Liver (tissue), 9 donors: Measurements from ENCODE around the gene PTPN9. TPM values are rescaled to one million over a fixed set of nuclear protein-coding genes. Genes with fewer than 3 reads are reported as not detected.
"Not testable (repeated sequence)": the region's sequence is repeated elsewhere in the genome, so short reads cannot be mapped to it uniquely, and the experiment has no call there.

Experiments
- DNase-seq: peaks from one replicate; pipeline ENCODE4 v3.0.0-alpha.2; 2017; ENCODE audit warnings: low spot score
- H3K27ac ChIP-seq, 2 donors: one replicate each; pipeline ENCODE4 v1.7.0; 2013; ENCODE audit warnings: inconsistent platforms in 2 of 2, low read length in 2 of 2, control low read depth in 1 of 2, low read depth in 1 of 2, mild to moderate bottlenecking in 1 of 2
- H3K27me3 ChIP-seq, 4 donors: one replicate each; pipeline versions ENCODE4 v1.6.1 to v1.7.0; 2013; ENCODE audit warnings: low read length in 3 of 4, inconsistent platforms in 1 of 4, mild to moderate bottlenecking in 1 of 4, moderate library complexity in 1 of 4; ENCODE audit not compliant: control insufficient read depth in 4 of 4, insufficient read depth in 4 of 4
- H3K36me3 ChIP-seq, 4 donors: one replicate each; pipeline versions ENCODE4 v1.6.1 to v1.7.0; 2013; ENCODE audit warnings: low read length in 3 of 4, mild to moderate bottlenecking in 3 of 4, low read depth in 1 of 4, moderate library complexity in 1 of 4; ENCODE audit not compliant: control insufficient read depth in 4 of 4, insufficient read depth in 3 of 4
- H3K4me1 ChIP-seq, 4 donors: one replicate each; pipeline versions ENCODE4 v1.6.1 to v1.7.0; 2013; ENCODE audit warnings: low read length in 3 of 4, mild to moderate bottlenecking in 3 of 4, moderate library complexity in 1 of 4; ENCODE audit not compliant: control insufficient read depth in 4 of 4, insufficient read depth in 4 of 4
- H3K4me3 ChIP-seq, 3 donors: one replicate each; pipeline versions ENCODE4 v1.6.1 to v1.7.0; 2013; ENCODE audit warnings: low read length in 3 of 3, control low read depth in 1 of 3, low read depth in 1 of 3, mild to moderate bottlenecking in 1 of 3
- H3K9ac ChIP-seq, 2 donors: one replicate each; pipeline ENCODE4 v1.7.0; 2013; ENCODE audit warnings: low read length in 2 of 2, mild to moderate bottlenecking in 2 of 2, moderate library complexity in 2 of 2, control low read depth in 1 of 2, low read depth in 1 of 2
- H3K9me3 ChIP-seq, 4 donors: one replicate each; pipeline versions ENCODE4 v1.6.1 to v1.7.0; 2013; ENCODE audit warnings: low read length in 3 of 4; ENCODE audit not compliant: control insufficient read depth in 4 of 4
- FOXA1 ChIP-seq: IDR thresholded peaks from 2 replicates; pipeline ENCODE4 v1.6.1; 2016; ENCODE audit warnings: antibody characterized with exemption
- FOXA2 ChIP-seq: IDR thresholded peaks from 2 replicates; pipeline ENCODE4 v1.6.1; 2016; ENCODE audit warnings: antibody characterized with exemption
- GABPA ChIP-seq, 2 donors: IDR thresholded peaks in 1 of 2; conservative IDR thresholded peaks in 1 of 2; 2 replicates each; pipeline ENCODE4 v1.6.1; 2016; ENCODE audit warnings: antibody characterized with exemption in 2 of 2, mild to moderate bottlenecking in 1 of 2, moderate library complexity in 1 of 2
- HNF4A ChIP-seq, 2 donors: conservative IDR thresholded peaks; 2 replicates each; pipeline ENCODE4 v1.6.1; 2016; ENCODE audit warnings: antibody characterized with exemption in 2 of 2, mild to moderate bottlenecking in 2 of 2
- HNF4G ChIP-seq: IDR thresholded peaks from 2 replicates; pipeline ENCODE4 v1.6.1; 2016; ENCODE audit warnings: antibody characterized with exemption
- NR2F2 ChIP-seq: IDR thresholded peaks from 2 replicates; pipeline ENCODE4 v1.6.1; 2016; ENCODE audit warnings: antibody characterized with exemption
- RAD21 ChIP-seq, 2 donors: IDR thresholded peaks; 2 replicates each; pipeline ENCODE4 v1.6.1; 2016; ENCODE audit warnings: antibody characterized with exemption in 2 of 2, mild to moderate bottlenecking in 2 of 2
- RXRA ChIP-seq, 2 donors: IDR thresholded peaks; 2 replicates each; pipeline ENCODE4 v1.6.1; 2017 to 2018; ENCODE audit warnings: antibody characterized with exemption in 2 of 2, mild to moderate bottlenecking in 1 of 2
- SP1 ChIP-seq: IDR thresholded peaks from 2 replicates; pipeline ENCODE4 v1.6.1; 2018; ENCODE audit warnings: antibody characterized with exemption, mild to moderate bottlenecking
- TAF1 ChIP-seq: conservative IDR thresholded peaks from 2 replicates; pipeline ENCODE4 v1.6.1; 2016; ENCODE audit warnings: antibody characterized with exemption, mild to moderate bottlenecking
- YY1 ChIP-seq: IDR thresholded peaks from 2 replicates; pipeline ENCODE4 v1.6.1; 2016; ENCODE audit warnings: antibody characterized with exemption, mild to moderate bottlenecking
- WGBS: extraction: QIAGEN DNeasy Blood & Tissue Kit; methylation state at CpG from one replicate; pipeline ENCODE4 v1.1.7; 2013; 5-methylcytosine and 5-hydroxymethylcytosine counted together
- polyA plus RNA-seq, 2 donors: library from polyadenylated mRNA; stranded (reverse) in 1 of 2; unstranded in 1 of 2; fragments of 200-250 nt in 1 of 2; fragments of >200 nt in 1 of 2; fragmentation: Nextera tagmentation in 1 of 2; extraction: Ambion mirVana in 1 of 2; gene quantifications; one replicate each; pipeline versions ENCODE4 v1.2.1 to v1.2.3, GENCODE V29; 2013 to 2015
- total RNA-seq, 2 donors: library from RNA; depleted of rRNA; stranded (reverse); fragments of >200 nt; gene quantifications; one replicate each; pipeline ENCODE4 v1.2.3, GENCODE V29; 2014
- TF ChIP-seq, protein P1 (sequence below): fragments of 150-350 bp; IDR thresholded peaks from 2 replicates; pipeline ENCODE4 v1.5.1; 2017; ENCODE audit warnings: improper control_type of control experiment, low read depth, low read length; ENCODE audit not compliant: missing input control
- TF ChIP-seq, protein P2 (sequence below): IDR thresholded peaks from 2 replicates; pipeline ENCODE4 v1.6.1; 2016; ENCODE audit warnings: antibody characterized with exemption
- TF ChIP-seq, protein P3 (sequence below): IDR thresholded peaks from 2 replicates; pipeline ENCODE4 v1.6.1; 2016; ENCODE audit warnings: antibody characterized with exemption
- TF ChIP-seq, protein P4 (sequence below): IDR thresholded peaks from 2 replicates; pipeline ENCODE4 v1.6.1; 2016; ENCODE audit warnings: antibody characterized with exemption
- TF ChIP-seq, protein P5 (sequence below): IDR thresholded peaks from 2 replicates; pipeline ENCODE4 v1.6.1; 2016; ENCODE audit warnings: antibody characterized with exemption, mild to moderate bottlenecking
- donor health status: healthy.
- donor health status: healthy.
- donor health status: healthy.
- donor health status: healthy.
- donor health status: healthy.

PTPN9 gene
- total and polyA plus RNA-seq, 4 donors, result 5.4 to 14.1 (median 7.5) TPM

DNA sequence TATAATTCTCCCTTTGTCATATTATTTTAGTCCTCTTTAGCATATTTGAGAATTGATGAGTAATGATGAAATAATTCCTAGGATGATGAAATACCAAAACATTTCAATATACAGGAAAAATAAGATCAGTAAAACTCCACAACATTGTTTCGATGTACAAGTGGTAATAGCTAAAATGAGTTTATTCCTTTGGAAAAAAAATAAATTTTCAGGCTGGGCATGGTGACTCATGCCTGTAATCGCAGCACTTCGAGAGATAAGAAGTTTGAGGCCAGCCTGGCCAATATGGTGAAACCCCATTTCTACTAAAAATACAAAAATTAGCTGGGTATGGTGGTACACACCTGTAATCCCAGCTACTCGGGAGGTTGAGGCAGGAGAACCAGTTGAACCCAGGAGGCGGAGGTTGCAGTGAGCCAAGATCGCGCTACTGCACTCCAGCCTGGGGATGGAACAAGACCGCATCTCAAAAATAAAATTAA lies 135.1 kb downstream of the PTPN9 start:
- not testable (repeated sequence) for H3K4me1 ChIP-seq, H3K9me3 ChIP-seq, H3K9ac ChIP-seq, H3K36me3 ChIP-seq, H3K4me3 ChIP-seq, H3K27ac ChIP-seq, H3K27me3 ChIP-seq, DNase-seq
- 95% methylated on average over 8 of the region's 8 CpGs for WGBS

DNA sequence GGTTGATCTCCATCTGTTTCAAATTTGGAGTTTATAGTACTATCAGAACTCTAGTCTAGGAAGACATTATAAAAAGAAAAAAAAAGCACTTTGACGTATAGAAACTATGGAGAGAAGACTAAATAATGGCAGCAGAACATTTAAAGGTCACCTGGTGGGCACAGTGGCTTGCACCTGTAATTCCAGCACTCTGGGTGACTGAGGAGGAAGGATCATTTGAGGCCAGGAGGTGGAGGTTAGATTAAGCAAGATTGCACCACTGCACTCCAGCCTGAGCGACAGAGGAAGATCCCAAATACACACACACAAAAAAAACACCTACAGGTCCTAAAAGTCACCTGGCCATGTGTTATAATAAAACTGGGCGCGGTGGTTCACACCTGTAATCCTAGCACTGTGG lies 141.4 kb downstream of the PTPN9 start:
- no peak for TF ChIP-seq SP1
- no peak for TF ChIP-seq HNF4A (conservative IDR thresholded peaks at IDR 0.05)
- TF ChIP-seq GABPA (IDR thresholded peaks at IDR 0.05 in 1 of 2, conservative IDR thresholded peaks at IDR 0.05 in 1 of 2), result no peak
- H3K9ac ChIP-seq, result no peak overlapping the region
- H3K27ac ChIP-seq, result no peak overlapping the region
- peaks cover 0 to 2% (median 2%) of the 10 kb centered on the region in 4 donors for H3K36me3 ChIP-seq
- H3K4me1 ChIP-seq, result peaks cover 0 to 2% (median 0%) of the 10 kb centered on the region in 4 donors
- H3K4me3 ChIP-seq, result no peak overlapping the region
- no peaks in the 10 kb centered on the region for H3K27me3 ChIP-seq
- no peaks in the 10 kb centered on the region for H3K9me3 ChIP-seq
- WGBS, result 95% methylated on average over 4 of the region's 4 CpGs
- DNase-seq, result no peak

DNA sequence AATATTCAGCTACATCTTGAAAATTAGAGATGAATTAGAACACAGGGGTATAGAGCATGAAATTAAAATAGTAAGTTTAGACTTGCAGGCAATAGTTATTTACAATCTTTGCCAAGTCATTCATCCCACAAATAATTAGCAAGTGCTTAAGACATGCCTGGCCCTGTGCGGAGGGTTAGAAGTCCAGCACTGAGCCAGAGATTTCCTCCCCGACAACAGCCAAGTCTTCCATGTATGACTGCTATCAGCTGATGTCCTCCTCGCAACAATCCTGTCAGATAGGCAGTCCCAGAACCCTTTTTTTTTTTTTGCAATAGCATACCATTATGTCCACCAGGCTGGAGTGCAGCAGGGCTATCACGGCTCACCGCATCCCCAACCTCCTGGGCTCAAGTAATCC lies 142.2 kb downstream of the PTPN9 start:
- 90% methylated on average over 5 of the region's 5 CpGs for WGBS

More for the DNA sequence above, 142.2 kb downstream of the PTPN9 start:
- H3K36me3 ChIP-seq, result peaks cover 0 to 2% (median 2%) of the 10 kb centered on the region in 4 donors
- no peaks in the 10 kb centered on the region for H3K27me3 ChIP-seq
- no peak overlapping the region for H3K27ac ChIP-seq
- TF ChIP-seq HNF4G (no peak), RAD21 (IDR thresholded peaks at IDR 0.05) (no peak), FOXA2 (no peak), GABPA (IDR thresholded peaks at IDR 0.05 in 1 of 2, conservative IDR thresholded peaks at IDR 0.05 in 1 of 2) (no peak), SP1 (no peak), NR2F2 (no peak), TAF1 (no peak), FOXA1 (no peak), RXRA (IDR thresholded peaks at IDR 0.05) (no peak), YY1 (no peak)
- TF ChIP-seq, protein P1, sequence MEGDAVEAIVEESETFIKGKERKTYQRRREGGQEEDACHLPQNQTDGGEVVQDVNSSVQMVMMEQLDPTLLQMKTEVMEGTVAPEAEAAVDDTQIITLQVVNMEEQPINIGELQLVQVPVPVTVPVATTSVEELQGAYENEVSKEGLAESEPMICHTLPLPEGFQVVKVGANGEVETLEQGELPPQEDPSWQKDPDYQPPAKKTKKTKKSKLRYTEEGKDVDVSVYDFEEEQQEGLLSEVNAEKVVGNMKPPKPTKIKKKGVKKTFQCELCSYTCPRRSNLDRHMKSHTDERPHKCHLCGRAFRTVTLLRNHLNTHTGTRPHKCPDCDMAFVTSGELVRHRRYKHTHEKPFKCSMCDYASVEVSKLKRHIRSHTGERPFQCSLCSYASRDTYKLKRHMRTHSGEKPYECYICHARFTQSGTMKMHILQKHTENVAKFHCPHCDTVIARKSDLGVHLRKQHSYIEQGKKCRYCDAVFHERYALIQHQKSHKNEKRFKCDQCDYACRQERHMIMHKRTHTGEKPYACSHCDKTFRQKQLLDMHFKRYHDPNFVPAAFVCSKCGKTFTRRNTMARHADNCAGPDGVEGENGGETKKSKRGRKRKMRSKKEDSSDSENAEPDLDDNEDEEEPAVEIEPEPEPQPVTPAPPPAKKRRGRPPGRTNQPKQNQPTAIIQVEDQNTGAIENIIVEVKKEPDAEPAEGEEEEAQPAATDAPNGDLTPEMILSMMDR, result no peak
- TF ChIP-seq, protein P2, sequence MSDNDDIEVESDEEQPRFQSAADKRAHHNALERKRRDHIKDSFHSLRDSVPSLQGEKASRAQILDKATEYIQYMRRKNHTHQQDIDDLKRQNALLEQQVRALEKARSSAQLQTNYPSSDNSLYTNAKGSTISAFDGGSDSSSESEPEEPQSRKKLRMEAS, result no peak
- TF ChIP-seq, protein P3, sequence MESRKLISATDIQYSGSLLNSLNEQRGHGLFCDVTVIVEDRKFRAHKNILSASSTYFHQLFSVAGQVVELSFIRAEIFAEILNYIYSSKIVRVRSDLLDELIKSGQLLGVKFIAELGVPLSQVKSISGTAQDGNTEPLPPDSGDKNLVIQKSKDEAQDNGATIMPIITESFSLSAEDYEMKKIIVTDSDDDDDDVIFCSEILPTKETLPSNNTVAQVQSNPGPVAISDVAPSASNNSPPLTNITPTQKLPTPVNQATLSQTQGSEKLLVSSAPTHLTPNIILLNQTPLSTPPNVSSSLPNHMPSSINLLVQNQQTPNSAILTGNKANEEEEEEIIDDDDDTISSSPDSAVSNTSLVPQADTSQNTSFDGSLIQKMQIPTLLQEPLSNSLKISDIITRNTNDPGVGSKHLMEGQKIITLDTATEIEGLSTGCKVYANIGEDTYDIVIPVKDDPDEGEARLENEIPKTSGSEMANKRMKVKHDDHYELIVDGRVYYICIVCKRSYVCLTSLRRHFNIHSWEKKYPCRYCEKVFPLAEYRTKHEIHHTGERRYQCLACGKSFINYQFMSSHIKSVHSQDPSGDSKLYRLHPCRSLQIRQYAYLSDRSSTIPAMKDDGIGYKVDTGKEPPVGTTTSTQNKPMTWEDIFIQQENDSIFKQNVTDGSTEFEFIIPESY, result no peak
- TF ChIP-seq, protein P4, sequence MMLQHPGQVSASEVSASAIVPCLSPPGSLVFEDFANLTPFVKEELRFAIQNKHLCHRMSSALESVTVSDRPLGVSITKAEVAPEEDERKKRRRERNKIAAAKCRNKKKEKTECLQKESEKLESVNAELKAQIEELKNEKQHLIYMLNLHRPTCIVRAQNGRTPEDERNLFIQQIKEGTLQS, result no peak
- TF ChIP-seq, protein P5, sequence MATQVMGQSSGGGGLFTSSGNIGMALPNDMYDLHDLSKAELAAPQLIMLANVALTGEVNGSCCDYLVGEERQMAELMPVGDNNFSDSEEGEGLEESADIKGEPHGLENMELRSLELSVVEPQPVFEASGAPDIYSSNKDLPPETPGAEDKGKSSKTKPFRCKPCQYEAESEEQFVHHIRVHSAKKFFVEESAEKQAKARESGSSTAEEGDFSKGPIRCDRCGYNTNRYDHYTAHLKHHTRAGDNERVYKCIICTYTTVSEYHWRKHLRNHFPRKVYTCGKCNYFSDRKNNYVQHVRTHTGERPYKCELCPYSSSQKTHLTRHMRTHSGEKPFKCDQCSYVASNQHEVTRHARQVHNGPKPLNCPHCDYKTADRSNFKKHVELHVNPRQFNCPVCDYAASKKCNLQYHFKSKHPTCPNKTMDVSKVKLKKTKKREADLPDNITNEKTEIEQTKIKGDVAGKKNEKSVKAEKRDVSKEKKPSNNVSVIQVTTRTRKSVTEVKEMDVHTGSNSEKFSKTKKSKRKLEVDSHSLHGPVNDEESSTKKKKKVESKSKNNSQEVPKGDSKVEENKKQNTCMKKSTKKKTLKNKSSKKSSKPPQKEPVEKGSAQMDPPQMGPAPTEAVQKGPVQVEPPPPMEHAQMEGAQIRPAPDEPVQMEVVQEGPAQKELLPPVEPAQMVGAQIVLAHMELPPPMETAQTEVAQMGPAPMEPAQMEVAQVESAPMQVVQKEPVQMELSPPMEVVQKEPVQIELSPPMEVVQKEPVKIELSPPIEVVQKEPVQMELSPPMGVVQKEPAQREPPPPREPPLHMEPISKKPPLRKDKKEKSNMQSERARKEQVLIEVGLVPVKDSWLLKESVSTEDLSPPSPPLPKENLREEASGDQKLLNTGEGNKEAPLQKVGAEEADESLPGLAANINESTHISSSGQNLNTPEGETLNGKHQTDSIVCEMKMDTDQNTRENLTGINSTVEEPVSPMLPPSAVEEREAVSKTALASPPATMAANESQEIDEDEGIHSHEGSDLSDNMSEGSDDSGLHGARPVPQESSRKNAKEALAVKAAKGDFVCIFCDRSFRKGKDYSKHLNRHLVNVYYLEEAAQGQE, result no peak
- H3K4me3 ChIP-seq, result no peak overlapping the region
- DNase-seq, result no peak
- no peak overlapping the region for H3K9ac ChIP-seq
- H3K9me3 ChIP-seq, result no peaks in the 10 kb centered on the region
- peaks cover 0 to 2% (median 0%) of the 10 kb centered on the region in 4 donors for H3K4me1 ChIP-seq
